ENCODE results near the gene SLIT3. TPM values are rescaled to one million over a fixed set of nuclear protein-coding genes. Genes with fewer than 3 reads are reported as not detected.

Gene SLIT3
- total RNA-seq, 4 donors from 2014 or later, result 10.8 to 30.8 (median 18.4) TPM

DNA sequence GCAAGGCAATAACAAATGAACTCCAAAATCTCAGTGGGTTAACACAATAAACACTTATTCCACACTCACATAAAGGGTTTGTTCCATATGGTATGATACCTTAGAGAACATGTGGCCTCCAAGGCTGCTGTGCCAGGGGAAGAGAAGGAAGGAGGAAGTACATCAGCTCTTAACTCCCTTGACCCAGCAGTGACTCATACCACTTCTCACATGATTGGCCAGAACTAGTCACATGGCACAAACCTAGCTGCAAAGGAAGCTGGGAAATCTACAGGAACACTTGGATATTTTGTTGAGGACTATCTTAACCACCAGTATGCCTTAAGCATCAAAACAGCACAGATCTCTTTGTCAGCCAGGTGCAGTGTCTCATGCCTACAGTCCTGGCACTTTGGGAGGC, 99.3 kb downstream of the SLIT3 start:
- H3K27me3 ChIP-seq, result no peaks in the 10 kb centered on the region
- no peaks in the 10 kb centered on the region for H3K4me1 ChIP-seq
- DNase-seq (ENCODE audit: low spot score in 2 of 2), result no peak
- H3K27ac ChIP-seq, result no peak overlapping the region
- H3K36me3 ChIP-seq, result no peaks in the 10 kb centered on the region
- H3K4me3 ChIP-seq, result no peak overlapping the region
- no peak for TF ChIP-seq POLR2AphosphoS5 (IDR thresholded peaks at IDR 0.05)
- TF ChIP-seq CTCF (IDR thresholded peaks at IDR 0.05), result no peak
- no peak for TF ChIP-seq EP300 (IDR thresholded peaks at IDR 0.05)
- no peak for TF ChIP-seq POLR2A (IDR thresholded peaks at IDR 0.05)
- H3K9me3 ChIP-seq, result no peaks in the 10 kb centered on the region

DNA sequence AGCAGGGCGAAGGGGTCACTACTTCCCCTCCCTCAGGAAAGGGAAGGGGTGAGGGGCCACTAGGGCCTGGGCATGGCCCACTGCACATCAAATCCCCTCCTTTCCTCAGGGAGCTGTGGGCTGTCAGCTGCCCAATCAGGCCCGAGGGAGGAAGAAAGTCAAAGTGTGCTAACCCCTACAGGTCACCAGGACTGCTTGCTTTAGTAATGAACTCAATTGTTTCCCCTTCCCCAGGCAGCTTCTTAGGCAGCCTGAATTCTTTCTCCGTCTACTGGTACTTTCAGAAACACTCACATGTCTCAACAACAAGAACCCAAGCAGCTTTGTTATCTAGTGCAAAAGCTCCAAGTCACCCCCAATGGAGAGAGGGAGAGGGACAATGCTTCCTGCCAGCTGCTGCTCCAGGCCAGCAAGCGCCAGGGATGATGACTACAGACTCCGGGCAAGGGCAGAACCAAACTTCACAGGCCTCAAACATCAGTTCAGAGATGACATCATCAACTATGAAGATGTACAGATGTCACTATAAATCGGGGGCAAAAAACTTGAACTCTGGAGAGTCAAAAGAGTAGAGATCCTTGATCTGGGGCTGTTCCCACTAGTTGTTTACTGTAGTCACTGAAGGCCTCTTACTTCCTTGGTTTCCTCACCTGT, 100.7 kb downstream of the SLIT3 start:
- H3K9me3 ChIP-seq, result no peaks in the 10 kb centered on the region
- no peak overlapping the region for H3K4me3 ChIP-seq
- H3K27ac ChIP-seq, result no peak overlapping the region
- no peaks in the 10 kb centered on the region for H3K27me3 ChIP-seq
- WGBS, result 68% methylated on average over 5 of the region's 6 CpGs
- TF ChIP-seq CTCF (IDR thresholded peaks at IDR 0.05), result no peak
- TF ChIP-seq POLR2A (IDR thresholded peaks at IDR 0.05), result no peak
- TF ChIP-seq POLR2AphosphoS5 (IDR thresholded peaks at IDR 0.05), result no peak
- no peak for TF ChIP-seq EP300 (IDR thresholded peaks at IDR 0.05)
- H3K4me1 ChIP-seq, result peaks cover 5% of the 10 kb centered on the region
- DNase-seq (ENCODE audit: low spot score in 2 of 2), result no peak
- no peaks in the 10 kb centered on the region for H3K36me3 ChIP-seq

DNA sequence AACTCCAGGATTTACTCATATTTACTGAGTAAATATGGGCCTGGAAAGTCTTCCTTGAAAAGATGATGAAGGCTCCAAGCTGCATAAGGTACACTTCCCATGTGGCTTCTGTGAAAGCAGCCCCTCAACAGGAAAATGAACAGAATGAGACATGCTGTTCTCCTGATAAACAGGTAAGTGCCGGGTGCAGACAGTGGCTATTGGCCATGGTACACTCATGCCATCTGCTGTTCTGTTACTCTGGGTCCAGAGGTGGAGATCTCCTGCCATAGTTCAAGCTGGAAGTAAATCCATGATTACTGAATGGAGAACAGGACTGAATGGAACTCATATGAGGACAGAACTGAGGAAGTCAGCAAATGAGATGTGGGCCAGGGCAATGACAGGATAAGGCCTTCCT, 103.6 kb downstream of the SLIT3 start:
- TF ChIP-seq POLR2AphosphoS5 (IDR thresholded peaks at IDR 0.05), result no peak
- no peak for TF ChIP-seq CTCF (IDR thresholded peaks at IDR 0.05)
- no peak for TF ChIP-seq EP300 (IDR thresholded peaks at IDR 0.05)
- no peak for TF ChIP-seq POLR2A (IDR thresholded peaks at IDR 0.05)
- DNase-seq (ENCODE audit: low spot score in 2 of 2), result no peak
- H3K9me3 ChIP-seq, result no peaks in the 10 kb centered on the region
- no peaks in the 10 kb centered on the region for H3K36me3 ChIP-seq
- H3K27ac ChIP-seq, result no peak overlapping the region
- peaks cover 5% of the 10 kb centered on the region for H3K4me1 ChIP-seq
- no peak overlapping the region for H3K4me3 ChIP-seq
- 43% methylated on average over 1 of the region's 1 CpG for WGBS
- no peaks in the 10 kb centered on the region for H3K27me3 ChIP-seq

DNA sequence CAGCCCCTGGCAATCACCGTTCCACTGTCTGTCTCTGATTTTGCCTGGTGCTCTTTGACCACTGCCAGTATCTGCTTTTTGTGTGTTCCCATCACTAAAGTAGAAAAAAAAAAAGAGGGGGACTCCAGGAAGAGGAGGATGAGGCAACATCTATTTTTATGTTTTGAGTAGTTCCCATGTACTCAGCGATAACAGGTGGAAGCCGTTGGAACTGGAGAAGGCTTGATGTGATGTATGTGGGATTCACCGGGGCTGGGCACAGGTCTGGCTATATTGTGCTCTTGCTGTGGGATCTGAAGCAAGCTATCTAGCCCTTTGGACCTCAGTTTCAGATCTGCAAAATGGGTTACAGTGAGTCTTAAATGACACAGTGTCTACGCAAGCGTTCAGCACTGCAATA, 104.9 kb downstream of the SLIT3 start:
- no peak for DNase-seq (ENCODE audit: low spot score in 2 of 2)
- Histone ChIP-seq H3K27ac (no peak overlapping the region), H3K36me3 (no peaks in the 10 kb centered on the region), H3K9me3 (no peaks in the 10 kb centered on the region), H3K4me1 (peaks cover 5% of the 10 kb centered on the region), H3K4me3 (no peak overlapping the region), H3K27me3 (no peaks in the 10 kb centered on the region)
- TF ChIP-seq CTCF (IDR thresholded peaks at IDR 0.05) (no peak), EP300 (IDR thresholded peaks at IDR 0.05) (no peak), POLR2A (IDR thresholded peaks at IDR 0.05) (no peak), POLR2AphosphoS5 (IDR thresholded peaks at IDR 0.05) (no peak)
- 94% methylated on average over 6 of the region's 6 CpGs for WGBS

- no peaks in the 10 kb centered on the region for H3K9me3 ChIP-seq
- H3K4me3 ChIP-seq, result no peak overlapping the region
- H3K36me3 ChIP-seq, result no peaks in the 10 kb centered on the region
- DNase-seq (ENCODE audit: low spot score in 2 of 2), result no peak
- TF ChIP-seq POLR2AphosphoS5 (IDR thresholded peaks at IDR 0.05) (no peak), POLR2A (IDR thresholded peaks at IDR 0.05) (no peak), EP300 (IDR thresholded peaks at IDR 0.05) (no peak), CTCF (IDR thresholded peaks at IDR 0.05) (no peak)
- H3K27me3 ChIP-seq, result no peaks in the 10 kb centered on the region
- no peak overlapping the region for H3K27ac ChIP-seq
- 72% methylated on average over 8 of the region's 8 CpGs for WGBS
- peaks cover 5% of the 10 kb centered on the region for H3K4me1 ChIP-seq
Measured at GRCh38 chr5:169195601-169196000, 105.3 kb downstream of the SLIT3 start.

Measured in suprapubic skin (tissue), 4 donors.